Stimulated activated CD8-positive, alpha-beta memory T cell treated with anti-CD3 and anti-CD28 coated beads, Interleukin-12 subunit alpha, Interleukin-12 subunit beta, amount 100 ng/mL, for 24 hours (primary cell): ENCODE measurements around the gene SRP9.
"Not testable (repeated sequence)": the region's sequence is repeated elsewhere in the genome, so short reads cannot be mapped to it uniquely, and the experiment has no call there.

Experiments used
- DNase-seq: peaks from one replicate; pipeline ENCODE4 v3.0.0-alpha.2; 2020; ENCODE audit errors: extremely low read depth

Gene SRP9

DNA sequence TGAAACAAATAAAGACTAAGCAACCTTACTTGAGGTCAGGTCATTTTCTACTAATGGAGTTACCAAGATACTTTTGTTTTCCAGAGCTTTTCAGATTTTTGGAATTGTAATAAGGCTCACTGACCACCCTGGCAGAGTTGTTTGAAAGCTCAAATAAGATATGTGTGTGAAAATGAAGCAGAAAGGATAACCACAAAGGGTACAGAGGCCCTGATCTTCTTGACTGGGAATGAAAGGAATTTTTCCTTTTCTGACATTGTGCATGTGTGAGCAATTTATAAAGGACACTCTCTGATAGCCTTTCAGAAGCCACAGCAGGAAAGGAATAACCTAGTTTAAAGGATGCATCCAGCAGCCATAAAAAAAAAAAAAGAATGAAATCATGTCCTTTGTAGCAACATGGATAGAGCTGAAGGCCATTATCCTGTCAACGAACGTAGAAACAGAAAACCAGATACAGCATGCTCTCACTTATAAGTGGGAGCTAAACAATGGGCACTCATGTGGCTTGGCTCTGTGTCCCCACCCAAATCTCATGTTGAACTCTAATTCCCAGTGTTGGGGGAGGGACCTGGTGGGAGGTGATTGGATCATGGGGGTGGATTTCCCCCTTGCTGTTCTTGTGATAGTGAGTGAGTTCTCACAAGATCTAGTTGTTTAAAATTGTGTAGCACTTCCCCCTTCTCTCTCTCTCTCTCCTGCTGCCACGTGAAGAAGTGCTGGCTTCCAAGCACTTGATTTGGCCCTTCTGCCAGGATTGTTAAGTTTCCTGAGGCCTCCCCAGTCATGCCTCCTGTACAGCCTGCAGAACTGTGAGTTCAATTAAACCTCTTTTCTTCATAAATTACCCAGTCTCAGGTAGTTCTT, 3.1 kb upstream of the SRP9 start:
- no peak for DNase-seq

DNA sequence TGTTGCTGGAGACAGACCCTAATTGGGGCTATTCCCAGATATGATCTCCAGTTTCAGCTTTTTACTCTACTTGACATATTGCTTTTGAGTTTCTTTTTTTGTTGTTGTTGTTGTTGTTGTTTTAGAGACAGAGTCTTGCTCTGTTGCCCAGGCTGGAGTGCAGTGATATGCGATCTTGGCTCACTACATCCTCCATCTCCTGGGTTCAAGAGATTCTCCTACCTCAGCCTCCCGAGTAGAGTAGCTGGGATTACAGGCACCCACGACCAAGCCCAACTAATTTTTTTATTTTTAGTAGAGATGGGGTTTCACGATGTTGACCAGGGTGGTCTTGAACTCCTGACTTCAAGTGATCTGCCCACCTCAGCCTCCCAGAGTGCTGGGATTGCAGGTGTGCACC, 1.3 kb upstream of the SRP9 start:
- DNase-seq: no peak

DNA sequence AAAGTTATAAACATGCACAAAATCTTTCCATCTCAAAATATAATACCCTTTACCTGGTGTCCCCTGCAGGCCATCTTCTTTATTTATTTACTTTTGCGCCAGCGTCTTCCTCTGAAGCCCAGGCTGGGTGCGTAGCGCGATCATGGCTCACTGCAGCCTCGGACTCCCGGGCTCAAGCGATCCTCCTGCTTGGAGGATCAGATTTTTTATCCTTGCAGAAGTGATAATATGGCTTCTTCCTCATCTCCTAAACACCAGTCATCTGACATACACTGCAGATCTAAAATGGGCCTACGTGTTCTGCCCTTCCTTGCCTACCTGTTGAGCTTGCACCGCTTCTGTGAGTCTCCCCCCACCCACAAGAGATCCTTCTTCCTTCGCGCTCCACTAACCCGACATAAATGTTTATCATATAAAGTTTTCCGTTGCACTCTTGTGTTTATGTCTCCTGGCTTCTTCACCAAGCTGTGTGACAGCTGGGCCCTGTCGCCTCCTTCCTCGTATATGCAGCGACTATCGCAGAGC, 506 bp upstream of the SRP9 start:
- DNase-seq: no peak

DNA sequence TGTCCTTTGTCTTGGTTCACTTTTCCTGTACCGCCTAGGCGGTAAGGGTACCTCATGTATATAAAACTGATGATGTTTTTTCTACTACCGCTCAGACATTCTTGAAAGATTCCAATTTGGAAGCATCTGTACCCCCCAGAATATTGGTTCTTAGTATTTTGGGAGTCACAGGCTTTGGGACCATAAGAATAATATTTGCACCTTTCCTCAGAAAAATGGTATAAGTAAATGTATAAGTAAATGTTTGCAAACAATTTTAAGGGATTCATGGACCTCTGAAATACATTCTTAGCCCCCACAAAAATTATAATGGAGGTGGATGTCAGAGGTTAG, 677 bp downstream of the SRP9 start:
- DNase-seq: no peak

DNA sequence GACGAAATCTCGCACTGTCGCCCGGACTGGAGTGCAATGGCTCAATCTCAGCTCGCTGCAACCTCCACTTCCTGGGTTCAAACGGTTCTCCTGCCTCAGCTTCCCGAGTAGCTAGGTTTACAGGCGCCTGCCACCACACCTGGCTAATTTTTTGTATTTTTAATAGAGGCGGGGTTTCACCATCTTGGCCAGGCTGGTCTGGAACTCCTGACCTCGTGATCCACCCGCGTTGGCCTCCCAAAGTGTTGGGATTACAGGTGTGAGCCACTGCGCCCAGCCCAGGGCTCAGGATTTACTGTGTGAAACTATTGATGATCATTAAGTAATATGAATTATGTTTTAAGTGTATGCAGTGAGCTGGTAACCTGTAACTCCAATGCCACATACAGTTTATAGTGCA, 1.5 kb downstream of the SRP9 start:
- not testable (repeated sequence) for DNase-seq

DNA sequence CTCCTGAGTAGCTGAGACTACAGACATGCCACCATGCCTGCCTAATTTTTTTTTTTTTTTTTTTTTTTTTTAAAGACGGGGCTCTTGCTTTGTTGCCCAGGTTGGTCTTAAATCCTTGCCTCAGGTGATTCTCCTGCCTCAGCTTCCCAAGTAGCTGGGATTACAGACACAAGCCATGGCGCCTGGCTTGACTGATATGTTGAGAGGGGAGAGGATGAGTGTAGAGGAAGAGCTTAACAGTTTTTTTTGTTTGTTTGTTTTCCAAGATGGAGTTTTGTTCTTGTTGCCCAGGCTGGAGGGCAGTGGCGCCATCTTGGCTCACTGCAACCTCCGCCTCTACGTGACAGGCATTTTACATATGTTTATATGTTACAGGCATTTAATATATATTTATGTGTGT, 2.5 kb downstream of the SRP9 start:
- no peak for DNase-seq

DNA sequence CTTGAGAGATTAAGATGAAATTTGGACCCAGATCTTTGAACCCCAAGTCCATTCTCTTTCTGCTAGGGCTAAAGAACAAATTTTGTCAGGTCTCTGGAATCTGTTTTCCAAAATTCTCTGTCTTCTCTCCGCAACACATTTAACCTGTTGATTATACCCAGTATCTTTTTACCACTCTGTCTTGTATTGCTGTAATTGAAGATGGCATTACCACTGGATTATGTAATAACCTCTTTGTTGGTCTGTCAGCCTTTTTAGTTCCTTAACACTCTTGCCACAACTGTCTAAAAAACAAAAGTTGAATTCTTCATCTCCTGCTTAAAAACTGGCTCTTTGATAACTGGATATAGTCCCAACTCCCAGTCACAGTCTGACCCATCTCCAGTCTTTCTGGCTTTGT, 3.0 kb downstream of the SRP9 start:
- no peak for DNase-seq

DNA sequence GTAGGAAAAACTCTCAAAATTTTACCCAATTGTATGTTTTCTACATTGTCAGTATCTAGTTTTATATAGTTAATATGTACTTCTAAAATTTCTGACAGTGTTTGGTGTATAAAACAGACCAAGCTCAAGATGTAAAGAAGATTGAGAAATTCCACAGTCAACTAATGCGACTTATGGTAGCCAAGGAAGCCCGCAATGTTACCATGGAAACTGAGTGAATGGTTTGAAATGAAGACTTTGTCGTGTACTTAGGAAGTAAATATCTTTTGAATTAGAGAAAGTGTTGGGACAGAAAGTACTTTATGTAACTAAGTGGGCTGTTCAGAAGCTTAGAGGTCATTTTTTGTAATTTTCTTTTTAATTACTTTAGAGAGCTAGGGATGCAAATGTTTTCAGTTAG, 11.5 kb downstream of the SRP9 start:
- not testable (repeated sequence) for DNase-seq

DNA sequence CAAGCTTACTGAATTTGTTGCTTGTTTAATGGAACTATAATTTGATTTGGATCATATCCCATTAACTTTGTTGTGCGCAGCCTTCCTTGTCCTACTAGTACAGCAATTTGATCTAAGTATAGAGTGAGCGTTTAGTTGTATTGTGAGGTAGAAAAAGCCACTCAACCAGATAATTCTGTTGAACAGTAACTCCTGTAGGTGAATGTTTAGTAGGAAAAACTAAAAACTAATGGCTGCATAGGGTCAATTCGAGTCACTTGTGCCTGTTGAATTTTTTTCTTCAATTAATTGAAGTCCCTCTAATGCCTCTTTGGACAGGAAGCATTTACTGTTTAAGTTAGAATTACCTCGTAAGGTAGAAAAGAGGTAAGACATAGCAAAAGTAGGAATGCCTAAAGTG, 17.3 kb downstream of the SRP9 start:
- DNase-seq: no peak

DNA sequence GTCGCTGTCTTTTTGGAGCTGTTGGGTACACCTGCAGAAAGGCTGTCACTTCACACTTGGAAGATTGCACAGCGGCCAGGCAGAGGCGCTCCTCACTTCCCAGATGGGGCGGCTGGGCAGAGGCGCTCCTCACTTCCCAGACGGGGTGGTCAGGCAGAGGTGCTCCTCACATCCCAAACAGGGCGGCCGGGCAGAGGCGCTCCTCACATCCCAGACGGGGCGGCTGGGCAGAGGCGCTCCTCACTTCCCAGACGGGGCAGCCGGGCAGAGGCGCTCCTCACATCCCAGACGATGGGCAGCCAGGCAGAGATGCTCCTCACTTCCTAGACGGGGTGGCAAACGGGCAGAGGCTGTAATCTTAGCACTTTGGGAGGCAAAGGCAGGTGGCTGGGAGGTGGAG, 18.5 kb downstream of the SRP9 start:
- not testable (repeated sequence) for DNase-seq

DNA sequence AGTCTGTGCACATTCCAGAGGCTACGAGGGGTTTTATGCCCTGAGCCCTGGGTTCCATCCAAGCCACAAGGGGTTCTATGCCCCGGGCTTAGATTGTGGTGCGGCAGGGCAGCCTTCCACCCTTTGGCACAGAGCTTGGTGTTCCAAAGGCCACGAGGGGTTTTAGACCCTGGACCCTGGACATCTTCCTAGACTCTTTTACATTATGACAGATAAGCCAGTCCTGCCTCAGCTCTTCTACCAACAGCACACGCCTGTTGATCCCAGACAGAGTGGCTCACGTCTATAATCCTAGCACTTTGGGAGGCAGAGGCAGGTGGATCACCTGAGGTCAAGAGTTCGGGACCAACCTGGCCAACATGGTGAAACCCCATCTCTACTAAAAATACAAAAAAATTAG, 23.5 kb downstream of the SRP9 start:
- DNase-seq: not testable (repeated sequence)

DNA sequence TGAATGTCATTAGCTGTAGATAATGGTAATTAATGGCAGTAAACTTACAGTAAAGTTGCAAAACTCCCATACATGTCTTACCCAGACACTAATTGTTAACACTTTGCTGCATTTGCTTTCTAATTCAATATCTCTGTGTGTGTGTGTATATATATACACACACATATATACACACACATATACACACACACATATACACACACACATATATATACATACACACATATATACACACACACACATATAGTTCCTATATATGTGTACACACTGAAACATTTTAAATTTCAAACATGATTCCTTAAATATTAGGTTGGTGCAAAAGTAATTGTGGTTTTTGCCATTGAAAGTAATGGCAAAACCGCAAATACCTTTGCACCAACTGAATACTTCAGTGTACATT, 28.6 kb downstream of the SRP9 start:
- no peak for DNase-seq

DNA sequence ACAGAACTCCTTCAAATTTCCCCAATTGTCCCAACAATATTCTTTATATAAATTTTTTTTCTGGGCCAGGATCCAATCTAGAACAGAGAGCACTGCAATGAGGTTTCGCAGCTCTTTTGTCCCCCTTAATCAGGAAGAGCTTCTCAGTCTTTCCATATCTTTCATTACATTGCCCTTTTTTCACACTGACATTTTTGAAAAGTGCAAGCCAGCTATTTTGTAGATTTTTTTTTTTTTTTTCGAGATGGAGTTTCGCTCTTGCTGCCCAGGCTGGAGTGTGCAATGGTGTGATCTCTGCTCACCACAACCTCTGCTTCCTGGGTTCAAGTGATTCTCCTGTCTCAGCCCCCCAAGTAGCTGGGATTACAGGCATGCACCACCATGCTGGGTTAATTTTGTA, 29.1 kb downstream of the SRP9 start:
- DNase-seq: not testable (repeated sequence)

DNA sequence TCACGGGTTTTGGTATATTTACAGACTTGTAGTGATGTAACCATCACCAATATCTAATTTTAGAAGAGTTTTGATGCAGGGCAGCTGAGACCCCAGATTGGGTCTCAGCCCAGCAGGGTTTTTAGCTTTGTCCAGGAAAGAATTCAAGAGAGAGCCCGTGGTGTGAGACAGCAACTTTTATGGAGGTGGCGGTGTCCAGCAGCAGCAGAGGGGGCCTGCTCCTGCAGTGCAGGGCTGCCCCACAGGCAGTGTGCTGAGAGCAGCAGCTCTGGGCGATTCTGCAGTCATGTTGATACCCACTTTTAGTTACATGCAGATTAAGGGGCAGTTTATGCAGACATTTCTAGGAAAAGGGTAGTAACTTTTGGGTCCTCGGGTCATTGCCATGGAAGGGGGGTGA, 30.5 kb downstream of the SRP9 start:
- no peak for DNase-seq

DNA sequence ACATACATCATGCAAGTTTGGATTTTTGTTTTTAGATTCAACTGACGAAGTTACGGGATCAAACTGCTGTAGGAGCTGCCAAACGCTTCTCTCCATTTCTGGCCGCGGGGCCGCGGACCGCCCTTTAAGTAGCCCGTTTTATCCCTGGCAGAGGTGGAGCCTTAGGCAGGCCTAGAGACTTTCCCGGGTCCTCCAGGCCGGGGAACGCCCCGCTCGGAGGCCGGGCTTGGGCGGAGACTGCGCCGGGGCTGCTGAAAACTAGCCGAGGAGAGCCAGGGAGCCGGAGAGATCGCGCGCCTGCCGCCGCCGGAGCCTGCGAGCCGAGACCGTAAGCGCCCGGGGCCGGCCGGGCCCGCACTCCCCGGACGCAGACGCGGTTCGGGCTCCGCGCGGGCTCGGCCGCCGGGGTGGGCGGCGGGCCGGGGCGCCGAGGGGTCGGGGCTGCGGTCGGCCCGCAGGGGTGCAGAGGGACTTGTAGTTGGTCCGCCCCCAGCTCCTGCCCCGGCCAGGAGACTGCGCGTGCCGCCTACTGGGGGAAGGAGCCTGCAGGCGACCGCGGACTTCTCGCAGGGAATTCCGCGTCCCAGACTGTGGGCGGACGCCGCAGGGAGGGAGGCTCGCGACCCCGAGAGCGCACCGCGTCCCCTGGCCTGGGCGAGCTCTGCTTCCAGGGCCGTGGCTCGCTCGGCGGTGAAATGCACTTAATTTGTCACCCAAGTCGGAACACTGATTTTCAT, 32.4 kb downstream of the SRP9 start, which contains the start of gene EPHX1:
Gene EPHX1, plus strand, starts transcription at position 283 of the 737 bp plus-strand sequence. CDS start 18,606 bp downstream, outside the sequence.
- peak; percentile 31 for DNase-seq

DNA sequence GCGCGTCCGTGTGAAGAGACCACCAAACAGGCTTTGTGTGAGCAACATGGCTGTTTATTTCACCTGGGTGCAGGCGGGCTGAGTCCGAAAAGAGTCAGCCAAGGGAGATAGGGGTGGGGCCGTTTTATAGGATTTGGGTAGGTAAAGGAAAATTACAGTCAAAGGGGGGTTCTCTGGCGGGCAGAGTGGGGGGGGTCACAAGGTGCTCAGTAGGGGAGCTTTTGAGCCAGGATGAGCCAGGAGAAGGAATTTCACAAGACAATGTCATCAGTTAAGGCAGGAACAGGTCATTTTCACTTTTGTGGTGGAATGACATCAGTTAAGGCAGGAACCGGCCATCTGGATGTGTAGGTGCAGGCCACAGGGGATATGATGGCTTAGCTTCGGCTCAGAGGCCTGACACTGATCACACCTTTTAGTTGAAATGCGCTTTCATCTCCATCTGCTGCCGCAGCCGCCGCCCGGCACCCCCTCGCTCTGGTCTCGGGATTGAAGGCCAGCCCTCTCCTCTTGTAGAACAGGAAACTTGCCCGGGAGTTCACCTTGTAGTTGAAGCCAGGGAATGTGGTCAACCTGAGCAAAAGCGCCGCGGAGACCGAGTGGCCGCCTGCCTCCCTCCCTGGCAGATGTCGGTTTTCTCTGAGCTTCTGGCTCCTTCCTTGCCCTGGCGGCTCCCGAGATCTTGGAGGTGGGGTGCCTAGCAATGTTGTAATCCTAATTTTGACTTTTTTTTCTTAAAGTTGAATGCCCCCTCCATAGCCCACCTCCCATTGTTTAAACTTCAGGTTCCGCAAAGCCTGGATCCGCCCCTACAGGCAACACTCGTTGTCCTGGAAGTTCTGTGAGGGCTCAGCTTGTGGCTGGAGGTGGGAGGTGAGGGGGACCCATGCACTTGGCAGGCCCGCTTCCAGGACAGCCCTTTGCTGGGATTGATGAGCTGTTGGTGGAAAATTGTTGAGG, 33.2 kb downstream of the SRP9 start:
- DNase-seq: not testable (repeated sequence)

DNA sequence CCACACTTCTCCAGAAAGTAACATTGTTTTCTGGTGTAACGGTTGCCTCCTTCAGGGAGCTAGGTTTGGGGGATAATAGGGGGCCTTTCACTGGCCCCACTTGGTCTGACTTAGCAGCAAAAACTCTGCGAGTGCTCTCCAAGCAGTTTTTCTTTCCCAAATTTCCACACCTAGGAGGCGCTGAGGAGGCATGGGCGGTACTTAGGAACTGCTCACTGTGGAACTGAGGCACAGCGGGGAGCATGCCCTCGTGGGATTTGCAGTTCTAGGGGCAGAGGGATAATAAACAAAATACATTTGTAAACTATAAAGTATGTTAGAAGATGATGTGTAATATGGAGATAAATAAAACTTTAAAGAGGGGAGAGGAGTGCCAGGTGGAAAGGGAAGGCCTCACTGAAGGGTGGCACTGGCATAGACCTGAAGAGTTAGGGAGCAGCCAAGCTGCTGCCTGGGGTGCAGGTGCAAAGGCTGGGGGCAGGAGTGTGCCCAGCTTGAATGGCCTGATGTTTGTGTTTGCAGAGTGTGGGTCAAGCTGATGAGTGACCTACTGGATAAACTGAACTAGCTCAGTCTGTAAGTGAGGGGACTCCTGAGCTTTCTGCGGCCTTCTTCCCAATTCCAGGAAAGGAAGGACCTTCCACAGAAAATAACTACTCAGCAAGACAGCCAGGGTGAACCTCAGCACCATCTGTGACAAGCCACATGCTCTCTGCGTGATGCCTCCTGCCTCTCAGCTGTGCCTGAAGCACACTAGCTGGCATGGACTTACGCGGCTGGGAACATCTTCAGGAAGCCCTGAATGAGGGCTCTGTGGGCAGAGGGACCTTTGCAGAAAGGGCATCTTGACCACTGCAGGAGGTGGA, 34.2 kb downstream of the SRP9 start:
- DNase-seq: no peak

DNA sequence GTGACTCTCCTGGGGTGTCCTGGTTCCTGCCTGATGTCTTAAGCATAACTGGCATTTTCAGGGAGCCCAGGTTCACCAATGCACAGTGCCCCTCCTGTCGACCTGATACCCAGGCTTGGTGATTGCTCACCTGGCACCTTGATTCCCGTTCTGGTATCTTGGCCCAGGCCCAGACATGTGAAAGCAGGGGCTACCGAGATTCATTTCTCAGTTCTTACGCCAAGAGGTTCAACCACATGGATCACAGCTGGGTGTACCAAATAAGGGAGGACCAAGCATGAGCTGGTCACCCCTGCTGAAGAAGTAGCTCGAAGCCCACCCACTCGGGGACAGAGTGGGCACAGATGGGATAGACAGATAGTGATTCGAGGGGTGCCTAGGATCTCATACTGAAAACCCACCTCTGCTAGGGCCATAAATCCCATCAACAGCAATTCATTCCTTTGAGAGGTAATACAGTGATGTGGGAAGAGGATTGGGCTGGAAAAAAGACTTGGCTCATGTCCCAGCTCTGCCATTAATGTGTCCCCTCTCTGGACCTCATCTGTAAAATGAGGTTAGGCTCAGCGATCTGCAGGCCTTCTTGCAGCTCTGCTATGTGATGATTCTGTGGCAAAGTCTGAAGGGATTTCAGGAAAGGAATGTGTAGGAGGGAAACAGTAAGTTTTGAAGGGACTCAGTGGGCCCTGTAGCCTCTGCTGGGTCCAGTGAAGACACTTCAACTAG, 35.0 kb downstream of the SRP9 start:
- DNase-seq: no peak

DNA sequence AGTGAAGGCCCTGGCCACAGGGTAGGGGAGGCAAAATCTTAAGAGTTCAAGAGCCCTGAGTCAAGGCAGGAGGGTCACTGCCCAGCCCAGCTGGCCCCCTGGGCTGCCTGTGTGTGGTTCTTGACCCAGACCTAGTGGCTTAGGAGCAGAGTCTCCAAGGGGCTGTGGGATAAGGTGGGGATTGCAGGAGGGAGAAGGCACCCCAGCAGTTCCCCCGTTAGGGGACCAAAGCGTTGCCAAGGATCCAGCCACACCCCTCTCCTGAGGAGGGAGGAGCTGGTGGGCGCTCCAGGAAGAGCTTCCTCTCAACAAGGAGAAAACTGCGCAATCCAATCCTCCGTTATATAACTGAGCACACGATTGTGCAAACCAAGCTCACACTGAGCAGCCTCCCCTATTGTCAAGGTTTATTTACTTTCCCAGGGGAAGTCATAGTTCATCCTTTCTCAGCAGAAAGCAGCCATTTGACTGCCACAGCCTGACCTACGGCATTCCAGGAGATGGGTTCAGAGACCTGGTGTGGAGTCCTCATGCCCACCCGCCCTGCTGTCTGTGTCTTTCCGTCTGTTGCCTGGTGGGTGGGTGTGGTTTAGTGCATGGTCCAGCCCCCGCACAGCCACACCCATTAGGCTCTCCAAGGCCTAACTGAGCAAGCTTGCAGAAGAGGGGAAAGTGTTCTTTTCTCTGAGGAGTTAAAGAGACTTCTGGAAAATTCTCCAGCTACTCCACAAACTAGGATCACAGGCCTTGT, 35.8 kb downstream of the SRP9 start:
- DNase-seq: no peak
